ENCODE data around the gene RBMS1. TPM values are rescaled to one million over a fixed set of nuclear protein-coding genes. Genes with fewer than 3 reads are reported as not detected.

The RBMS1 gene
- total RNA-seq, 1 experiment from 2014 or later: 77.5 TPM

DNA sequence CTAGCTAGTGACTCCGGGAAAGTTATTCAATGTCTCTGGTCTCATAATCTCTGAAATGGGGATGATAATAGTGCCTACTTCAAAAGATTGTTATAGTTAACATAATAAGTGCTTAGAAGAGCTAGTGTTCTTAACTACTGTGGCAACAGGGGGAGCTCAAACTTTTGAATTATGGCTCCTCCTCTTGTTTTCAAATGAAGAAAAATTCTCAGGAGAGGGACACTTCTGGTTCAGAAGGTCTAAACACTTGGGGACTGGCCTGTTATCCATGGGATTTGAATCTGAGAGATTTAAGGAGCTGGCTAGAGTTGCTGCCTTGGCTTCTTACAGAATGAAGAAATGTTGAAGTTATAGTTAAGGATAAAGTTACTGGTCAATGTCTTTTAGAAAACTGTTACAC is 201.4 kb downstream of the RBMS1 start:
- no peak overlapping the region for H3K9ac ChIP-seq (ENCODE audit: extremely low read depth, insufficient read length, low read length)
- no peak overlapping the region for H3K4ac ChIP-seq (ENCODE audit: low read depth, low read length)
- no peak overlapping the region for H4K8ac ChIP-seq (replicated peaks; ENCODE audit: insufficient read length, low read depth, low read length)
- H3K79me1 ChIP-seq (ENCODE audit: insufficient read depth, low read depth, low read length, poor library complexity, severe bottlenecking): no peaks in the 10 kb centered on the region
- H3K27me3 ChIP-seq (ENCODE audit: insufficient read depth, low read length): no peaks in the 10 kb centered on the region
- no peaks in the 10 kb centered on the region for H3K23me2 ChIP-seq (ENCODE audit: insufficient read length, low read depth, low read length, poor library complexity, severe bottlenecking)
- H4K20me1 ChIP-seq (ENCODE audit: control insufficient read depth, insufficient read depth, insufficient read length): no peaks in the 10 kb centered on the region
- H2BK15ac ChIP-seq (ENCODE audit: low read depth, low read length): no peak overlapping the region
- H2BK5ac ChIP-seq (ENCODE audit: insufficient read length, low read length): no peak overlapping the region
- no peak overlapping the region for H3K4me3 Mint-ChIP-seq
- no peaks in the 10 kb centered on the region for H3K9me3 ChIP-seq (ENCODE audit: control insufficient read depth, low read depth, low read length)
- no peak overlapping the region for H4K5ac ChIP-seq (ENCODE audit: insufficient read length, low read depth, low read length)
- no peak overlapping the region for H3K27ac ChIP-seq (ENCODE audit: insufficient read length, low read depth, low read length)
- H3K9me3 Mint-ChIP-seq: no peaks in the 10 kb centered on the region
- H3K79me2 ChIP-seq (ENCODE audit: insufficient read depth, low read length): no peaks in the 10 kb centered on the region
- H2AFZ ChIP-seq (ENCODE audit: low read length): no peak overlapping the region
- no peaks in the 10 kb centered on the region for H3K27me3 Mint-ChIP-seq (ENCODE audit: low read depth)
- no peaks in the 10 kb centered on the region for H3K4me1 ChIP-seq (ENCODE audit: insufficient read depth, low read length)
- H3K4me1 Mint-ChIP-seq: peaks cover 5 to 9% of the 10 kb centered on the region in 2 experiments; a peak in 2 of 4 replicates
- H2BK120ac ChIP-seq (ENCODE audit: low read depth, low read length, poor library complexity, severe bottlenecking): no peak overlapping the region
- H2BK20ac ChIP-seq (ENCODE audit: low read depth, low read length, poor library complexity, severe bottlenecking): no peak overlapping the region
- H3T11ph ChIP-seq (ENCODE audit: low read length): no peak overlapping the region
- no peak overlapping the region for H3K4me2 ChIP-seq (ENCODE audit: insufficient read depth, insufficient read length, low read length)
- peak overlapping the region in 1 of 3 experiments; percentile 76; a peak in 2 of 7 replicates for H3K27ac Mint-ChIP-seq
- no peak overlapping the region for H2BK12ac ChIP-seq (ENCODE audit: insufficient read length, low read depth, low read length)
- no peak for DNase-seq
- H3K18ac ChIP-seq (ENCODE audit: insufficient read length, low read depth, low read length): no peak overlapping the region
- no peak overlapping the region for H3K56ac ChIP-seq (ENCODE audit: insufficient read length, low read depth, low read length)
- no peak overlapping the region for H3K23ac ChIP-seq (ENCODE audit: insufficient read length, low read depth, low read length)
- no peak overlapping the region for H4K91ac ChIP-seq (ENCODE audit: insufficient read length, low read depth, low read length)
- H2AK5ac ChIP-seq (ENCODE audit: insufficient read length, low read length): no peak overlapping the region
- WGBS (ENCODE audit: extremely low coverage, insufficient read length, low lambda C conversion rate): no CpG with 5 or more reads among the region's 1 CpG
- H3K36me3 Mint-ChIP-seq (ENCODE audit: insufficient read depth in 1 of 3, low read depth in 3 of 3): peaks cover 0 to 13% (median 8%) of the 10 kb centered on the region in 3 experiments; a peak in 4 of 7 replicates
- TF ChIP-seq, protein P1, sequence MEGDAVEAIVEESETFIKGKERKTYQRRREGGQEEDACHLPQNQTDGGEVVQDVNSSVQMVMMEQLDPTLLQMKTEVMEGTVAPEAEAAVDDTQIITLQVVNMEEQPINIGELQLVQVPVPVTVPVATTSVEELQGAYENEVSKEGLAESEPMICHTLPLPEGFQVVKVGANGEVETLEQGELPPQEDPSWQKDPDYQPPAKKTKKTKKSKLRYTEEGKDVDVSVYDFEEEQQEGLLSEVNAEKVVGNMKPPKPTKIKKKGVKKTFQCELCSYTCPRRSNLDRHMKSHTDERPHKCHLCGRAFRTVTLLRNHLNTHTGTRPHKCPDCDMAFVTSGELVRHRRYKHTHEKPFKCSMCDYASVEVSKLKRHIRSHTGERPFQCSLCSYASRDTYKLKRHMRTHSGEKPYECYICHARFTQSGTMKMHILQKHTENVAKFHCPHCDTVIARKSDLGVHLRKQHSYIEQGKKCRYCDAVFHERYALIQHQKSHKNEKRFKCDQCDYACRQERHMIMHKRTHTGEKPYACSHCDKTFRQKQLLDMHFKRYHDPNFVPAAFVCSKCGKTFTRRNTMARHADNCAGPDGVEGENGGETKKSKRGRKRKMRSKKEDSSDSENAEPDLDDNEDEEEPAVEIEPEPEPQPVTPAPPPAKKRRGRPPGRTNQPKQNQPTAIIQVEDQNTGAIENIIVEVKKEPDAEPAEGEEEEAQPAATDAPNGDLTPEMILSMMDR (conservative IDR thresholded peaks at IDR 0.05): peak; percentile 16; the same call in 1 of the 3 replicates
- no peak overlapping the region for H3K14ac ChIP-seq (ENCODE audit: insufficient read depth, low read length)

Measured in H9 (cell line).